ENCODE results near the gene DHRS3.
A peak's percentile ranks its signal among the peaks of the same experiment; 100 is the strongest.

DHRS3 gene

GRCh38 chr1:12640958-12641272 lies 22.9 kb upstream of the DHRS3 start:
- DNase-seq, result no peak
- intact Hi-C loops (cut with DNase I), result no loop called here

GRCh38 chr1:12640237-12640957 lies 22.4 kb upstream of the DHRS3 start:
- intact Hi-C loops (cut with DNase I), result no loop called here
- DNase-seq, result no peak

DNA sequence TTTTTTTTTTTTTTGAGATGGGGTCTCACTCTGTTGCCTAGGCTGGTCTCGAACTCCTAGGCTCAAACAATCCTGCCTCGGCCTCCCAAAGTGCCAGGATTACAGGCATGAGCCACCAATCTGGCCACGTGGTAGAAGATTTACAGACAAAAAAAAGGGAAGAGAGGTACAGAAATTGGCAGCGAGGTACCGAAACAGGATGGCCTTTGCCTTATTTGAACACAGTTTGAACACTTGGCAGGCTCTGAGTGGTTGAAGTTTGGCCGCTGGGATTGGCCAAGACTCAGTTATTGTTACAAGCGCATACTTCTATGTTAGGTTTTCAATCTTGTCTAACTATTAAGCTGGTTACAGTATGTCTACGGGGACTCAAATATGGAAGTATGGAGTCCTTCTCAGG lies 19.7 kb upstream of the DHRS3 start:
- intact Hi-C loops (cut with DNase I), result no loop called here
- DNase-seq, result peak in 1 of 10 donors; percentile 20

GRCh38 chr1:12636098-12636950 lies 18.3 kb upstream of the DHRS3 start:
- intact Hi-C loops (cut with DNase I), result no loop called here
- peak in 2 of 10 donors; percentile 63 to 74 for DNase-seq

- DNase-seq, result peak in 1 of 10 donors; percentile 44
- intact Hi-C loops (cut with DNase I), result no loop called here
These were observed 16.7 kb upstream of the DHRS3 start for GRCh38 chr1:12634696-12635202.

DNA sequence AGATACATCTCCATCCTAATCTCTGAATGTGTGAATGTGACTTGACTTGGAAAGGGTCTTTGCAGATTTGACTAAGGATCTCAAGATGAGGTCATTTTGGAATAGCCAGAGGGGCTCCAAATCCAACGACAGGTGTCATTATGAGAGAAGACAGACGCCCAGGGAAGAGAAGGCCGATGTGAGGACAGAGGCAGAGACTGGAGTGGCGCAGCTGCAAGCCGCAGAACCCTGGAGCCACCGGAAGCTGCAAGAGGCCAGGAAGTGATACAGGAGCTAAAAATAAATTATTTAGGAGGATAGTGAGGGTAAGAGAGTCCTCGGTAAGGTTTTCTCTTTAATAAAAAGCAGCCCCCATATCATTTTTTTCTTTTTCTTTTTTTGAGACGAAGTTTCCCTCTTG lies 16.1 kb upstream of the DHRS3 start:
- DNase-seq, result no peak
- intact Hi-C loops (cut with DNase I), result no loop called here

GRCh38 chr1:12631571-12631970 lies 13.6 kb upstream of the DHRS3 start:
- peak in 1 of 10 donors; percentile 81 for DNase-seq
- intact Hi-C loops (cut with DNase I), result no loop called here

GRCh38 chr1:12630946-12631530 lies 13.0 kb upstream of the DHRS3 start:
- intact Hi-C loops (cut with DNase I), result no loop called here
- peak in 1 of 10 donors; percentile 55 for DNase-seq

- intact Hi-C loops (cut with DNase I), result no loop called here
- DNase-seq, result peak in 2 of 10 donors; percentile 34 to 73
These were observed 12.2 kb upstream of the DHRS3 start for GRCh38 chr1:12629985-12630760.

GRCh38 chr1:12629511-12629956 lies 11.5 kb upstream of the DHRS3 start:
- DNase-seq, result peak in 1 of 10 donors; percentile 32
- intact Hi-C loops (cut with DNase I), result no loop called here

DNA sequence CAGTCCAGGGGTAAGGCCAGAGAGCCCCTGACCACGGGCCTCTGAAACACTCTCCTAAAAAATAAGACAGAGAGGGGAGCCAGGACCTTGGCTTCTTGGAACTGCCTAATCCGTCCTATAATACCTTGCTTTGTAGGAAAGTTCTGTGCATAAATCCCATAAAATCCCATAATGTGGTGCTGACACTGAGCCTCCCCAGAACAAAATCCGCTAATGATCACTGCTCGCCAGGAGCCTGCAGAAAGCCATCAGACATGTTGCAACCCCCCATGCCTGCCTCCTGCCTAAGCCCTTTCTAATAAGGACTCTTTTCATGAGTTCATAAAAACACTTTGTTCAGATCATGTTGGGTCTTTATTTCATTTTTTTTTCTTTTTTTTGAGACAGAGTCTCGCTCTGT lies 9.3 kb upstream of the DHRS3 start:
- peak in 1 of 10 donors; percentile 26 for DNase-seq
- intact Hi-C loops (cut with DNase I), result no loop called here

DNA sequence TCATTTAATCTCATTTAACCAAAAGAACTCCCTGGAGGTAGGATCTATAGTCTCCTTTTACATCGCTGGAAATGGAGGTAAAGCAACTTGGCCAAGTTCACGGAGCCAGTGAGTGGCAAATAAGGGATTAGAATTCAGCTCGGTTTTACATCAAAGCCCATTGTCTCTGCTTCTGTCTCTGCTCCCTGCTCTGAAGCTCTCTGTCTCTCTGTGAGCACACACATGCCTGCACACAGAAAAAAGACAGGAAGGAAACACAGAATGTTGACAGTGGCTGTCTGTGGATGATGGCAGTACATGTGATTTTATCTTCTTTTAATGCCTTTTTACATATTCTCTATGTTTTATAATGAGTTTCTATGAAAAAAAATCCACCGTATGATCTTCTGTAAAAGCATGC lies 8.9 kb upstream of the DHRS3 start:
- intact Hi-C loops (cut with DNase I), result no loop called here
- no peak for DNase-seq

DNA sequence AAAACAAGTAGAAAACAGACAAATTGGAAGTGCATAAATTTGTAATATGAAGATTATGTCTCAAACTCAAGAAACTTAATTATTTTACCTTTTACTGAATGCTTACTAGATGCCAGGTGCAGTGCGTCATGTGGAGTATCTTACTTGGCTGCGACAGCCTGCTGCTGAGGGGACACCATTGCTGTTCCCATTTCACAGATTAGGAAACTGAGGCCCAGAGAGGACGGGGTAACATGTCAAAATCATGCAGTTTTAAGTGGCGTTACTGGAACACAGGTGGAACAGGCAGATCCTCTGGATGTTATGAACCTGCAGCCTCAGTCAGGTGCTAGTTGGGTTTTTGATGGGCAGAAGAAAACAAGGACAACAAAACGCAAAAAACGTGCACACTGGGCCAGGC lies 7.3 kb upstream of the DHRS3 start:
- intact Hi-C loops (cut with DNase I), result no loop called here
- peak in 1 of 10 donors; percentile 7 for DNase-seq

GRCh38 chr1:12622506-12622905 lies 4.5 kb upstream of the DHRS3 start:
- DNase-seq, result peak in 2 of 10 donors; percentile 64 to 66
- intact Hi-C loops (cut with DNase I), result loop anchor here (5.0 kb wide), 1 partner anchor 305 kb away; no protein-coding TSS in a partner anchor

DNA sequence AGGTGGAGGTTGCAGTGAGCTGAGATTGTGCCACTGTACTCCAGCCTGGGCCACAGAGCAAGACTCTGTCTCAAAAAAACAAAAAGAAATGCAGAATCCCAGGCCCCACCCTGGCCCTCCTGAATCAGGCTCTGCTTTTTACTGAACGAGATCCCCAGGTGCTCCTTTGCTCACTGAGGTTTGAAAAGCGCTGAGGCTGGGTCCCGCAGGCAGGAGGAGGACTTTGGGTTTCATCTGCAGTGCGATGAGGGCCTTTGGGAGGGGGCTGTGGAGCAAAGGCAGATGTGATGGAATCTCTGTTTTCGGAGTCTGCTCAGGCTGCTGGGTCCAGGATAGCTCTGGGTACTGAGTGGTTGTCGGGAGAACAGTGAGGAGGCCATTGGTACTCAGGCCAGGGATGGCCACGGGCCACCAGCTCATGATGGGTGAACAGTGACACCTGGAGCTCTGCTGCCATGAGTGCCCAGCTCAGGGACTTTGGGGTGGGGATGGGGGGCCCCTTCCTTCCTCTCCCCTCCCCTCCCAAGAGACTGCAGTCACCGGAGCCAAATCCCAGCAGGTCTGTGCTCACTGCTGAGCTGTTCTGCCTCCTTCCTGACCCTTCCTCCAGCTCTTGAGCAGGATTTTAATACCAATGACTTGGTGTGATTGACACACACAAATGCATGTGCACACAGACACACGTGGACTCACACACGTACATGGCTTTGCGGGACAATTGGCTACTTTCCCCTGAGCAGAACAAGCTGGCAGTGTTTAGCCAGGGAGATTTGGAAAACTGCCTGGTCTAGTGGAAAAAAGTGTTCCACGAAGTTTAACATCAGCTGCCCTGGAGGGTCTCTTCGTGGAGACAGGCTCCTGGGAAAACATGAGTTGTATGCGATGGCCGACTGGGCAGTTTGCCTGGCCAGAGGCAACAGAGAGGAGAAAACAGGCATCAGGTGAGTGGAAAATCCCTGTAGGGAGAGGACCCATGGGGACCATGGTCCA lies 3.6 kb upstream of the DHRS3 start:
- intact Hi-C loops (cut with DNase I), result loop anchor here (5.0 kb wide), 1 partner anchor 304 kb away; no protein-coding TSS in a partner anchor
- peak in 2 of 10 donors; percentile 32 to 55 for DNase-seq

DNA sequence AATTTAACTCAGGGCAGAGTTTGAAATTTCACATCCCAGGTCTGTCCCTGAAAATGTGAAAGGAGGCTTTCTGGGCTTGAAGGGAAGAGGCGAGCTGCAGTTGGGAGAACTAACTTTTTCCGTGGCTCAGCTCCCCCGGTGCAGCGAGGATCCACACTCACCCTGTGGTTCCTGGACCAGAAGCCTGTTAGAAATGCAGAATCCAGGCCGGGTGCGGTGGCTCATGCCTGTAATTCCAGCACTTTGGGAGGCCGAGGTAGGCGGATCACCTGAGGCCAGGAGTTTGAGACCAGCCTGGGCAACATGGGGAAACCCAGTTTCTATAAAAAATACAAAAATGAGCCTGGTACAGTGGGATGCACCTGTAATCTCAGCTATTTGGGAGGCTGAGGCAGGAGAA lies 2.9 kb upstream of the DHRS3 start:
- intact Hi-C loops (cut with DNase I), result loop anchor here (1.0 to 5.0 kb wide), 2 partner anchors 304 to 392 kb away; no protein-coding TSS in a partner anchor
- DNase-seq, result peak in 2 of 10 donors; percentile 57 to 59

- intact Hi-C loops (cut with DNase I), result loop anchor here (1.0 to 5.0 kb wide), 2 partner anchors 303 to 391 kb away; no protein-coding TSS in a partner anchor
- peak in 2 of 10 donors; percentile 29 to 64 for DNase-seq
These were observed 2.5 kb upstream of the DHRS3 start for GRCh38 chr1:12620488-12620865.

DNA sequence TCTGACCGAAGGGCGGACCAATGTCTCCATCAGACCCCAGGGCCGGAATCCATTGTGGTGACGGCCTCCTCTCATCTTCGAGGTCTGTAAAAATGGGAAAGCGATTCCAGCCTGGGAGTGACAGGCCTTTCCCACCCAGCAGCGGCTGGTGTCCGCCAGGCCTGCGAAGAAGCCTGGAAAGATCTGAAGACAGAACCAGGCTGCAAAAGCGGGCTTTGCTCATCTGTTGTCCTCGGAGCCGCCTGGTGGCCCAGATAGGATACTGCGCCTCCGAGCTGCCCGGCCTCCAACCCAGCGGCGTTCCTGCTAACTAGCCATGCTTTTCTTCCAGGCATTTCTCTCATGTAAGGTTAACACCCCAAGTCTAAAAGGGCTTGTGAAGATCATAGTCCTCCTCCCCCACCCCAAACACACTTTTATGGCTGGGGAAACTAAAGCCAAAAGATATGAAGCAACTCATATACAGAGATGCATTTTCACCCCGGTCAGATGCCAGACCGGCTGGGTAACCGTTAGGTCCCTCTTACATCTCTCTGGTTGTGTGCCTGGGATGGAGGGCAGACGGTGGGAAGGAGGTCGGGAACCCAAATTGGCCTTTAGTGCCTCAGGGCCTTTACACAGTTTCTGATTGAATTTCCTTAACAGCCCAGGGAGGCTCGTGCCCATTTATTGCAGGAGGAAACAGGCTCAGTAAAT lies 1.9 kb upstream of the DHRS3 start:
- intact Hi-C loops (cut with DNase I), result loop anchor here (1.0 to 5.0 kb wide), 4 partner anchors 103 to 391 kb away; no protein-coding TSS in a partner anchor
- DNase-seq, result peak; percentile 78 to 98 (median 87)
